Measurements from ENCODE around the gene PGK1.
"Not testable (repeated sequence)": the region's sequence is repeated elsewhere in the genome, so short reads cannot be mapped to it uniquely, and the experiment has no call there.

The PGK1 gene

GRCh38 chrX:78111140-78111931 is 7.3 kb downstream of the PGK1 start:
- no peaks in the 10 kb centered on the region for H3K9me3 ChIP-seq (ENCODE audit: control insufficient read depth in 2 of 2, low read length in 2 of 2)
- no peak overlapping the region for H3K27ac ChIP-seq (ENCODE audit: low read depth in 2 of 2, low read length in 2 of 2)
- H3K9ac ChIP-seq (ENCODE audit: low read depth in 1 of 2, low read length in 2 of 2), result no peak overlapping the region
- H3K27me3 ChIP-seq (ENCODE audit: control insufficient read depth in 2 of 2, insufficient read depth in 2 of 2, low read length in 2 of 2), result no peaks in the 10 kb centered on the region
- H3K4me3 ChIP-seq (ENCODE audit: low read length in 2 of 2), result no peak overlapping the region
- H3K36me3 ChIP-seq (ENCODE audit: control insufficient read depth in 2 of 2, insufficient read depth in 2 of 2, low read length in 2 of 2), result peaks cover 28 to 36% of the 10 kb centered on the region in 2 donors
- peaks cover 4 to 7% of the 10 kb centered on the region in 2 donors for H3K4me1 ChIP-seq (ENCODE audit: control insufficient read depth in 2 of 2, insufficient read depth in 2 of 2, low read length in 2 of 2)

DNA sequence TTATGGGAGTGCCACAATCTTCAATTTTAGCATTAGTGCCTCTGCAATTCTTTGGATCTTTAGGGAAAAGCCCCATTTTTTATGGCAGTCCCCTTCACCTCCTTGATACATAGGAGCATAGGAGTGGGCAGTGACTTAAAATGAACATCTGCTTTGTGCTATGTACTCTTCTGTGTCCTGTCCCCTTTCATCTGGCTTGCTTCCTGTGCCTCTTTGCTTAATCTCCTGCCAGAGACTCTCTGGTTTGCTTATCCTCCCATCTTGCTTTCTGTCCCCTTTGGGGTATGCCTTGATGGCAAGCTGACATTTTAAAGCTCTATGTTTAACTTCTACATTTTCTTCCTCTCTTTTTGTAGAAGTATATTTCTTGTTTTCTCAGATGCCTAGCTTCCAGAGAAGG is 12.3 kb downstream of the PGK1 start:
- Histone ChIP-seq H3K27ac (ENCODE audit: low read depth in 2 of 2, low read length in 2 of 2) (no peak overlapping the region), H3K9me3 (ENCODE audit: control insufficient read depth in 2 of 2, low read length in 2 of 2) (no peaks in the 10 kb centered on the region), H3K4me3 (ENCODE audit: low read length in 2 of 2) (no peak overlapping the region), H3K27me3 (ENCODE audit: control insufficient read depth in 2 of 2, insufficient read depth in 2 of 2, low read length in 2 of 2) (no peaks in the 10 kb centered on the region), H3K36me3 (ENCODE audit: control insufficient read depth in 2 of 2, insufficient read depth in 2 of 2, low read length in 2 of 2) (peaks cover 52 to 59% of the 10 kb centered on the region in 2 donors), H3K4me1 (ENCODE audit: control insufficient read depth in 2 of 2, insufficient read depth in 2 of 2, low read length in 2 of 2) (peaks cover 0 to 2% of the 10 kb centered on the region in 2 donors), H3K9ac (ENCODE audit: low read depth in 1 of 2, low read length in 2 of 2) (no peak overlapping the region)

- Histone ChIP-seq H3K4me3 (ENCODE audit: low read length in 2 of 2) (no peak overlapping the region), H3K36me3 (ENCODE audit: control insufficient read depth in 2 of 2, insufficient read depth in 2 of 2, low read length in 2 of 2) (peaks cover 52 to 59% of the 10 kb centered on the region in 2 donors), H3K4me1 (ENCODE audit: control insufficient read depth in 2 of 2, insufficient read depth in 2 of 2, low read length in 2 of 2) (no peaks in the 10 kb centered on the region), H3K27me3 (ENCODE audit: control insufficient read depth in 2 of 2, insufficient read depth in 2 of 2, low read length in 2 of 2) (no peaks in the 10 kb centered on the region), H3K9ac (ENCODE audit: low read depth in 1 of 2, low read length in 2 of 2) (no peak overlapping the region), H3K9me3 (ENCODE audit: control insufficient read depth in 2 of 2, low read length in 2 of 2) (no peaks in the 10 kb centered on the region), H3K27ac (ENCODE audit: low read depth in 2 of 2, low read length in 2 of 2) (no peak overlapping the region)
These were observed 12.7 kb downstream of the PGK1 start for GRCh38 chrX:78116766-78117165.

DNA sequence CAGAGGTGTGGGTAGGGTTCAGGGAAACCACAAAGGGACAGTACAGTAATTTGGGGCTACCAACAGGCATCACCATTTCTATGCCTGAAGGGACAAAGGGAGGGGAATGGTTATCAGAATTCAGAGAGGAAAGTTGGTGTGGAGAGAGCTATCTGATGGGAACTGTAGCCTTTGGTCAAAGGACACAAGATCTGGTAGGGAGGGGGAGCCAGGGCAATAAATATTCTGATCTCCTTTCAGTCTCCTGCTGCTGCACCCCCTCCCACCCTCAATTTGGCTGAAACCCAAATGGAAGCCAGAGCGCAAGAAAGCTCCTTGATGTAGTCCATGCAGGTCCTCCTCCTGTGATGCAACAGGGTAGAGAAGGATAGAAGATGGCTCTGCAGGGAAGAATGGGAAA is 14.6 kb downstream of the PGK1 start:
- H3K27me3 ChIP-seq (ENCODE audit: control insufficient read depth in 2 of 2, insufficient read depth in 2 of 2, low read length in 2 of 2), result no peaks in the 10 kb centered on the region
- no peak overlapping the region for H3K9ac ChIP-seq (ENCODE audit: low read depth in 1 of 2, low read length in 2 of 2)
- no peaks in the 10 kb centered on the region for H3K9me3 ChIP-seq (ENCODE audit: control insufficient read depth in 2 of 2, low read length in 2 of 2)
- no peaks in the 10 kb centered on the region for H3K4me1 ChIP-seq (ENCODE audit: control insufficient read depth in 2 of 2, insufficient read depth in 2 of 2, low read length in 2 of 2)
- peaks cover 57 to 60% of the 10 kb centered on the region in 2 donors for H3K36me3 ChIP-seq (ENCODE audit: control insufficient read depth in 2 of 2, insufficient read depth in 2 of 2, low read length in 2 of 2)
- H3K4me3 ChIP-seq (ENCODE audit: low read length in 2 of 2), result no peak overlapping the region
- no peak overlapping the region for H3K27ac ChIP-seq (ENCODE audit: low read depth in 2 of 2, low read length in 2 of 2)

DNA sequence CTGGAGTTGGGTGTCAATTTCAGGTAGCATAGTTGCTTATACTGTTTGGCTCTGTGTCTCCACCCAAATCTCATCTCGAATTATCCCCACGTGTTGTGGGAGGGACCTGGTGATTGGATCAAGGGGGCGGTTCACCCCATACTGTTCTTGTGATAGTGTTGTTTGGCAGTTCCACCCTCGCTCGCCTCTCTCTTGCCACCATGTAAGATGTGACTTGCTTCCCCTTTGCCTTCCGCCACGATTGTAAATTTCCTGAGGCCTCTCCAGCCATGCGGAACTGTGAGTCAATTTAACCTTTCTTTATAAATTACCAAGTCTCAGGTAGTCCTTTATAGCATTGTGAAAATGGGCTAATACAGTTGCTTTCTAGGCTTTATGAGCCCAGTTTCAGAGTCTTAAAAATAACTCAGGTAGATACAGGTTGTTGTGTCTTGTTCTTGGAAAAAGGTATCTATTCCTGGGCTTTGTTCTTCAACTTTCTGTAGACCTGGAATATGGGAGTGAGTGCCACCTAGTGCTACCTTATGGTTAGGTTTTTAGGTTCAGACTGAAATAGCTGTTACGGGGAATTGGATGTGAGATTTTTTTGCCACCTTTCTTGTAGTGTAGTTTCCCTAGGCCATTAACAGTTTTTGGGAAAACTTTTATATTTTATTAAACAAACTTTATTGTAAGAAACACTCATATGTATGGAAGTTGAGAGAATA is 15.6 kb downstream of the PGK1 start:
- Histone ChIP-seq H3K27me3 (ENCODE audit: control insufficient read depth in 2 of 2, insufficient read depth in 2 of 2, low read length in 2 of 2) (no peaks in the 10 kb centered on the region), H3K36me3 (ENCODE audit: control insufficient read depth in 2 of 2, insufficient read depth in 2 of 2, low read length in 2 of 2) (peaks cover 53 to 54% of the 10 kb centered on the region in 2 donors), H3K27ac (ENCODE audit: low read depth in 2 of 2, low read length in 2 of 2) (no peak overlapping the region), H3K9me3 (ENCODE audit: control insufficient read depth in 2 of 2, low read length in 2 of 2) (no peaks in the 10 kb centered on the region), H3K4me1 (ENCODE audit: control insufficient read depth in 2 of 2, insufficient read depth in 2 of 2, low read length in 2 of 2) (no peaks in the 10 kb centered on the region), H3K4me3 (ENCODE audit: low read length in 2 of 2) (no peak overlapping the region), H3K9ac (ENCODE audit: low read depth in 1 of 2, low read length in 2 of 2) (no peak overlapping the region)

DNA sequence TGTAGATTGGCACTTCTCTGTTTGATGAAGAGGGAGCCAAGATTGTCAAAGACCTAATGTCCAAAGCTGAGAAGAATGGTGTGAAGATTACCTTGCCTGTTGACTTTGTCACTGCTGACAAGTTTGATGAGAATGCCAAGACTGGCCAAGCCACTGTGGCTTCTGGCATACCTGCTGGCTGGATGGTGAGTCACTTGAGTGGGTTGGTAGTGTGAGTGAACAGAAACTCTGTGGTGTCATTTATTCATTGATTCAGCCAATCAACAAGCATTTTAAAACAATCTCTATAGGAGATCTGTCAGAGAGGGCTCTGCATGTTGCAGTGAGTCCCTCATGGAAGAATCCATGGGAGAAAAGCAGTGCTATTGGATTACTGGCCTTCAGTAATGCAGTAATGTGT is 19.1 kb downstream of the PGK1 start:
- Histone ChIP-seq H3K9ac (ENCODE audit: low read depth in 1 of 2, low read length in 2 of 2) (no peak overlapping the region), H3K9me3 (ENCODE audit: control insufficient read depth in 2 of 2, low read length in 2 of 2) (no peaks in the 10 kb centered on the region), H3K27me3 (ENCODE audit: control insufficient read depth in 2 of 2, insufficient read depth in 2 of 2, low read length in 2 of 2) (no peaks in the 10 kb centered on the region), H3K36me3 (ENCODE audit: control insufficient read depth in 2 of 2, insufficient read depth in 2 of 2, low read length in 2 of 2) (peaks cover 31 to 43% of the 10 kb centered on the region in 2 donors), H3K4me3 (ENCODE audit: low read length in 2 of 2) (no peak overlapping the region), H3K4me1 (ENCODE audit: control insufficient read depth in 2 of 2, insufficient read depth in 2 of 2, low read length in 2 of 2) (no peaks in the 10 kb centered on the region), H3K27ac (ENCODE audit: low read depth in 2 of 2, low read length in 2 of 2) (no peak overlapping the region)

DNA sequence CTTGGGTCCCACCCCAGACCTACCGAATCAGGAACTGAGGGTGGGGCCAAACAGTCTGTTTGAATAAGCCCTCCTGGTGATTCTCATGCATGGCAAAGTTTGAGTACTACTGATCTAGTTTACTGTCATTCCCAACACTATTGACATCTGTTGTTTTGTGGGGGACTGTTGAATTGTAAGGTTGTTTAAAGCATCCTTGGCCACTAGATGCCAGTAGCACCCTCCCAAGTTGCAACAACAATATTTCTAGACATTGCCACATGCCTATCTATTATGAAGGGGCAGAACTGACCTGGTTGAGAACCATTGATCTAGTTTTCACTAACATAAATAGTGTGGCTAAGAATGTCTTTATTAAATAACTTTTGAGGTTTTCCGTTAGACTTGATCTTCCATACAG is 20.3 kb downstream of the PGK1 start:
- no peak overlapping the region for H3K4me3 ChIP-seq (ENCODE audit: low read length in 2 of 2)
- H3K9me3 ChIP-seq (ENCODE audit: control insufficient read depth in 2 of 2, low read length in 2 of 2), result no peaks in the 10 kb centered on the region
- no peaks in the 10 kb centered on the region for H3K27me3 ChIP-seq (ENCODE audit: control insufficient read depth in 2 of 2, insufficient read depth in 2 of 2, low read length in 2 of 2)
- H3K9ac ChIP-seq (ENCODE audit: low read depth in 1 of 2, low read length in 2 of 2), result no peak overlapping the region
- H3K36me3 ChIP-seq (ENCODE audit: control insufficient read depth in 2 of 2, insufficient read depth in 2 of 2, low read length in 2 of 2), result peaks cover 24 to 35% of the 10 kb centered on the region in 2 donors
- no peak overlapping the region for H3K27ac ChIP-seq (ENCODE audit: low read depth in 2 of 2, low read length in 2 of 2)
- H3K4me1 ChIP-seq (ENCODE audit: control insufficient read depth in 2 of 2, insufficient read depth in 2 of 2, low read length in 2 of 2), result no peaks in the 10 kb centered on the region

DNA sequence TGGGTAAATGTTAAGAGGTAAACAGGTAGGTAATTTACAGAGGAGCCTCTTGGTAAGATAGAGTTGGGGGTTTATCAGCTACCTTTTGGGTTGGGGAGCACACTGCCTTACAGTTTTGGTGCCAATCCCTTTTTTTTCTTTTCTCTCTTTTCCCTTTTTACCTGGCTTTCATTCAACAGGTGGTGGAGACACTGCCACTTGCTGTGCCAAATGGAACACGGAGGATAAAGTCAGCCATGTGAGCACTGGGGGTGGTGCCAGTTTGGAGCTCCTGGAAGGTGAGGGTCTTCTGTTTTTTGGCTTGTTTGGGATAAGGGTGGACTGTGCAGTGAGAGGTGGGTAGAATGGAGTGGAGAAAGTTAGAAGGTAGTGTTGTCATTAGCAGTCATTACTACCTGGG is 21.1 kb downstream of the PGK1 start:
- H3K4me1 ChIP-seq (ENCODE audit: control insufficient read depth in 2 of 2, insufficient read depth in 2 of 2, low read length in 2 of 2), result no peaks in the 10 kb centered on the region
- no peaks in the 10 kb centered on the region for H3K9me3 ChIP-seq (ENCODE audit: control insufficient read depth in 2 of 2, low read length in 2 of 2)
- no peak overlapping the region for H3K9ac ChIP-seq (ENCODE audit: low read depth in 1 of 2, low read length in 2 of 2)
- peaks cover 20 to 38% of the 10 kb centered on the region in 2 donors for H3K36me3 ChIP-seq (ENCODE audit: control insufficient read depth in 2 of 2, insufficient read depth in 2 of 2, low read length in 2 of 2)
- no peaks in the 10 kb centered on the region for H3K27me3 ChIP-seq (ENCODE audit: control insufficient read depth in 2 of 2, insufficient read depth in 2 of 2, low read length in 2 of 2)
- H3K27ac ChIP-seq (ENCODE audit: low read depth in 2 of 2, low read length in 2 of 2), result no peak overlapping the region
- H3K4me3 ChIP-seq (ENCODE audit: low read length in 2 of 2), result no peak overlapping the region

DNA sequence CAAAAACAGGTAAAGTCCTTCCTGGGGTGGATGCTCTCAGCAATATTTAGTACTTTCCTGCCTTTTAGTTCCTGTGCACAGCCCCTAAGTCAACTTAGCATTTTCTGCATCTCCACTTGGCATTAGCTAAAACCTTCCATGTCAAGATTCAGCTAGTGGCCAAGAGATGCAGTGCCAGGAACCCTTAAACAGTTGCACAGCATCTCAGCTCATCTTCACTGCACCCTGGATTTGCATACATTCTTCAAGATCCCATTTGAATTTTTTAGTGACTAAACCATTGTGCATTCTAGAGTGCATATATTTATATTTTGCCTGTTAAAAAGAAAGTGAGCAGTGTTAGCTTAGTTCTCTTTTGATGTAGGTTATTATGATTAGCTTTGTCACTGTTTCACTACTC is 21.7 kb downstream of the PGK1 start:
- not testable (repeated sequence) for H3K4me3 ChIP-seq (ENCODE audit: low read length in 2 of 2); H3K4me1 ChIP-seq (ENCODE audit: control insufficient read depth in 2 of 2, insufficient read depth in 2 of 2, low read length in 2 of 2); H3K9ac ChIP-seq (ENCODE audit: low read depth in 1 of 2, low read length in 2 of 2); H3K27me3 ChIP-seq (ENCODE audit: control insufficient read depth in 2 of 2, insufficient read depth in 2 of 2, low read length in 2 of 2); H3K9me3 ChIP-seq (ENCODE audit: control insufficient read depth in 2 of 2, low read length in 2 of 2); H3K27ac ChIP-seq (ENCODE audit: low read depth in 2 of 2, low read length in 2 of 2)
- H3K36me3 ChIP-seq (ENCODE audit: control insufficient read depth in 2 of 2, insufficient read depth in 2 of 2, low read length in 2 of 2), result peaks cover 23 to 44% of the 10 kb centered on the region in 2 donors

DNA sequence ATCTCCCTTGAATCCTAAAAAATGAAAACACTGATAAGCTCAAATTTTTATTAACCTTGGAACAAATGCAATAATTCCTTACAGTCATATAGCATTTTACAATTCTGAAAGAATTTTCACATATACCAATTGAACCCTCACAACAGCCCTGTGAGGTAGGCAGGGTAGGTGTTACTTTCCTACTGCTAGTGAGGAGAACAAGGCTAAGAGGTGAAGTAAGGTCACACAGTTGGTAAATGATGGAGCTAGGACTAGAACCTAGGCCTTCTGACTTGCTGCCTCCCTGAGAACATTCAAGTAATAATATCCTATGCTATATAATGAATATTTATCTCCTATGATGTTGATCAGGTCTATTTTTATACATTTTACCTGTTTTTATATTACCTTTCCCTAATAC is 25.7 kb downstream of the PGK1 start:
- Histone ChIP-seq H3K4me1 (ENCODE audit: control insufficient read depth in 2 of 2, insufficient read depth in 2 of 2, low read length in 2 of 2) (no peaks in the 10 kb centered on the region), H3K27ac (ENCODE audit: low read depth in 2 of 2, low read length in 2 of 2) (no peak overlapping the region), H3K27me3 (ENCODE audit: control insufficient read depth in 2 of 2, insufficient read depth in 2 of 2, low read length in 2 of 2) (no peaks in the 10 kb centered on the region), H3K9ac (ENCODE audit: low read depth in 1 of 2, low read length in 2 of 2) (no peak overlapping the region), H3K36me3 (ENCODE audit: control insufficient read depth in 2 of 2, insufficient read depth in 2 of 2, low read length in 2 of 2) (peaks cover 13 to 32% of the 10 kb centered on the region in 2 donors), H3K9me3 (ENCODE audit: control insufficient read depth in 2 of 2, low read length in 2 of 2) (no peaks in the 10 kb centered on the region), H3K4me3 (ENCODE audit: low read length in 2 of 2) (no peak overlapping the region)
